ENCODE results near the gene TIMM8A.
A peak's percentile ranks its signal among the peaks of the same experiment; 100 is the strongest.
"Not testable (repeated sequence)": the region's sequence is repeated elsewhere in the genome, so short reads cannot be mapped to it uniquely, and the experiment has no call there.

TIMM8A gene

GRCh38 chrX:101357166-101357795 lies 8.7 kb upstream of the TIMM8A start:
- DNase-seq: peak in 1 of 2 experiments; percentile 27

DNA sequence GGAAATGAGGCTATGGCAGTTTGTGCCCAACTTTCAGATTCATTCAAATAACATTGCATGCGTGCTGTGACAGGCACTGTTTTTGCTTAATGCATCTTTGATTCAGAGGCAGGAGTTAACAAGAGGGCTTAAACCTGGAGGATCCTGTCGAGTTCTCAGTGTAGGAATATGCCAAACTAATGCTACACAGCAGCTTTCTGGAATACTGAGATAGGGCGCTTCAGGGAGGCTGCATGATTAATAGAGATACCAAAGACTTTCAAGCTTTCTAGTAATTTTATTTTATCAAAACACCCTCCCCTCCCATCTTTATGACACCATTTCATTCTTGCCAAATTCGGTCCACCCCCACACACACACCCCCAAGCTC lies 636 bp upstream of the TIMM8A start:
- no peak for DNase-seq

- DNase-seq: no peak
Observed at GRCh38 chrX:101347859-101348451, 587 bp downstream of the TIMM8A start.

DNA sequence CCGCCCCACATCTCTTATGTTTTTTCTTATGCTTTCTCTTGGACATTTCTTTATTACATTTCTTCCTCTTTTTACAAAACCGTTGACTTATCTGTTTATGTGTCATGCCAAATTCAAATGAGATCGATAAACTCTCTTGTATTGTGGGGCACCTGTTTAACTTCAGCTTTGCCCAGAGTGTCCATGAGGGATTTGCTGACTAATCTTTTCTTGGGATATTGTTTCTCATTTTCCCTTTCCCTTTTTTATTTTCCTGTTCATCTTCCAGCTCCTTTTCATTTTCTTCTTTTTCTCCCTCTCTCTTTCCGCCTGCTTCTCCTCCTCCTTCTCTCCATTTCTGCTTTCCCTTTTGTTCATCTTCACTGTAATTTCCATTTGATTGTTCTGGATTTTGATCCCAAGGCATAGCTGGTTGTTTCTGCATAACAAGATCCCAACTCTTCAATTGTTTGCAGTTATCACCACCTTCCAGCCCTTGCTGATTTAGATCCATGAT lies 10.7 kb downstream of the TIMM8A start:
- no peak for DNase-seq

DNA sequence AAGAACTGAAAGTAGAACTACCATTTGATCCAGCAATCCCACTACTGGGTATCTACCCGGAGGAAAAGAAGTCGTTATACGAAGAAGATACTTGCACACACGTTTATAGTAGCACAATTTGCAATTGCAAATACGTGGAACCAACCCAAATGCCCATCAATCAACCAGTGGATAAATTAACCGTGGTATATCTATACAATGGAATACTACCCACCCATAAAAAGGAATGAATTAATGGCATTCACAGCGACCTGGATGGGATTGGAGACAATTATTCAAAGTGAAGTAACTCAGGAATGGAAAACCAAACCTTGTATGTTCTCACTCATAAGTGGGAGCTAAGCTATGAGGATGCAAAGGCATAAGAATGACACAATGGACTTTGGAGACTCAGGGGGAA lies 14.2 kb downstream of the TIMM8A start:
- not testable (repeated sequence) for DNase-seq

GRCh38 chrX:101326600-101326999 lies 21.9 kb downstream of the TIMM8A start:
- DNase-seq: not testable (repeated sequence)

GRCh38 chrX:101303790-101304189 lies 44.8 kb downstream of the TIMM8A start:
- DNase-seq: no peak
